GM12878 (cell line): Measurements from ENCODE around the gene RNF220. TPM values are rescaled to one million over a fixed set of nuclear protein-coding genes. Genes with fewer than 3 reads are reported as not detected.

Experiments
- ATAC-seq: fragments of 200-7000 bp; cut with Tn5 transposase; 3 replicates; pipeline ENCODE4 v1.9.1; 2020; ENCODE audit warnings: mild to moderate bottlenecking, moderate library complexity
- BruUV-seq: library from RNA; stranded (reverse); fragments of 400-500 nt; replicated peaks from 2 replicates; lab custom pipeline; 2021; lab: Mats Ljungman, UMichigan
- CTCF ChIA-PET: fragments of 300-600 bp; sonication (Branson Sonifier 250); formaldehyde crosslinking; extraction: SDS; loops from one replicate; lab custom pipeline; 2021; ENCODE audit warnings: inconsistent platforms; lab: Yijun Ruan, JAX
- POLR2A ChIA-PET: fragments of 350-600 bp; formaldehyde crosslinking; extraction: SDS; loops from one replicate; lab custom pipeline; 2021; ENCODE audit warnings: inconsistent platforms; lab: Charles Lee
- RAD21 ChIA-PET: fragments of 300-600 bp; sonication (Branson Sonifier 250); formaldehyde crosslinking; loops from one replicate; lab custom pipeline; 2023; ENCODE audit warnings: antibody characterized with exemption; ENCODE audit not compliant: unreplicated experiment; lab: Charles Lee
- SMC1A ChIA-PET: fragments of 300-600 bp; sonication (Branson Sonifier 250); formaldehyde crosslinking; loops from one replicate; lab custom pipeline; 2023; ENCODE audit not compliant: unreplicated experiment, uncharacterized antibody; lab: Charles Lee
- DNase-seq: peaks from one replicate; pipeline ENCODE4 v3.0.0-alpha.2; 2011; ENCODE audit warnings: low read depth, low spot score
- FAIRE-seq: peaks from 3 replicates; lab custom pipeline; 2011; peaks lifted over from hg19 to GRCh38; lab: Jason Lieb, UNC
- H2AFZ ChIP-seq: 2 replicates; pipeline ENCODE4 v1.6.0; 2011; ENCODE audit warnings: low read depth, low read length, control low read depth; ENCODE audit not compliant: control insufficient read depth
- H3K27ac ChIP-seq: 2 replicates; pipeline ENCODE4 v1.5.1; 2011; ENCODE audit warnings: control low read depth; ENCODE audit not compliant: control insufficient read depth, insufficient read depth
- H3K27me3 ChIP-seq, 2 experiments: replicated peaks in 1 of 2; 2 replicates each; pipeline versions ENCODE4 v1.6.0 to v1.6.1; 2011; ENCODE audit warnings: low read length in 1 of 2; ENCODE audit not compliant: control insufficient read depth in 2 of 2, insufficient read depth in 2 of 2
- H3K36me3 ChIP-seq, 2 experiments: 2 replicates each; pipeline ENCODE4 v1.5.1; 2011; ENCODE audit warnings: low read length in 1 of 2; ENCODE audit not compliant: control insufficient read depth in 2 of 2, insufficient read depth in 2 of 2
- H3K4me1 ChIP-seq: 2 replicates; pipeline ENCODE4 v1.6.1; 2011; ENCODE audit warnings: mild to moderate bottlenecking, low read length, moderate library complexity, mixed read lengths; ENCODE audit not compliant: control insufficient read depth, insufficient read depth
- H3K4me2 ChIP-seq: 2 replicates; pipeline ENCODE4 v1.6.0; 2011; ENCODE audit warnings: control low read depth; ENCODE audit not compliant: control insufficient read depth, insufficient read depth
- H3K4me3 ChIP-seq: fragments of 200-600 bp; sonication (generic); 2 replicates; pipeline ENCODE4 v1.5.1; 2016
- H3K79me2 ChIP-seq: 2 replicates; pipeline ENCODE4 v1.6.0; 2011; ENCODE audit warnings: low read length; ENCODE audit not compliant: control insufficient read depth, insufficient read depth
- H3K9ac ChIP-seq: 2 replicates; pipeline ENCODE4 v1.8.0; 2011; ENCODE audit warnings: low read length, control low read depth, mixed read lengths; ENCODE audit not compliant: control insufficient read depth, insufficient read depth
- H3K9me3 ChIP-seq: replicated peaks from 3 replicates; pipeline ENCODE4 v1.5.1; 2011; ENCODE audit warnings: mild to moderate bottlenecking, low read length; ENCODE audit not compliant: control insufficient read depth, insufficient read depth
- H4K20me1 ChIP-seq: 2 replicates; pipeline ENCODE4 v1.6.0; 2011; ENCODE audit not compliant: control insufficient read depth, insufficient read depth
- FOXK2 ChIP-seq: fragments of 450-650 bp; IDR thresholded peaks from 2 replicates; pipeline ENCODE4 v1.6.1; 2017; ENCODE audit warnings: mild to moderate bottlenecking, moderate library complexity
- GABPA ChIP-seq: IDR thresholded peaks from 2 replicates; pipeline ENCODE4 v1.6.1; 2014; ENCODE audit warnings: antibody characterized with exemption, low read depth, mild to moderate bottlenecking, inconsistent platforms
- HCFC1 ChIP-seq: fragments of 150-350 bp; IDR thresholded peaks from 2 replicates; pipeline ENCODE4 v1.6.1; 2014; ENCODE audit warnings: low read length
- IRF3 ChIP-seq: fragments of 450-650 bp; IDR thresholded peaks from 2 replicates; pipeline ENCODE4 v1.6.1; 2014; ENCODE audit warnings: mild to moderate bottlenecking
- LARP7 ChIP-seq: fragments of 450-650 bp; IDR thresholded peaks from 2 replicates; pipeline ENCODE4 v1.6.1; 2017; ENCODE audit warnings: mild to moderate bottlenecking
- PML ChIP-seq: IDR thresholded peaks from 2 replicates; pipeline ENCODE4 v1.6.1; 2012; ENCODE audit warnings: low read length, inconsistent platforms
- RAD21 ChIP-seq: IDR thresholded peaks from 2 replicates; pipeline ENCODE4 v1.6.1; 2011; ENCODE audit warnings: mild to moderate bottlenecking, low read depth, low read length, moderate library complexity; ENCODE audit not compliant: insufficient read depth
- RB1 ChIP-seq: fragments of 450-650 bp; formaldehyde crosslinking; IDR thresholded peaks from 2 replicates; pipeline ENCODE4 v1.6.1; 2017; ENCODE audit warnings: mild to moderate bottlenecking, borderline replicate concordance
- RCOR1 ChIP-seq: conservative IDR thresholded peaks from 2 replicates; pipeline ENCODE4 v1.6.1; 2012; ENCODE audit warnings: low read depth, low read length, improper control_type of control experiment
- TARDBP ChIP-seq: IDR thresholded peaks from 2 replicates; pipeline ENCODE4 v1.6.1; 2016; ENCODE audit warnings: borderline replicate concordance
- ZBTB11 ChIP-seq: fragments of 450-650 bp; formaldehyde crosslinking; IDR thresholded peaks from 2 replicates; pipeline ENCODE4 v1.5.0; 2022; ENCODE audit warnings: mild to moderate bottlenecking, missing genetic modification characterization
- ZNF217 ChIP-seq: fragments of 450-650 bp; IDR thresholded peaks from 2 replicates; pipeline ENCODE4 v1.6.1; 2017; ENCODE audit warnings: antibody characterized with exemption, mild to moderate bottlenecking
- WGBS: methylation state at CpG from one replicate; pipeline ENCODE4 v1.1.6; 2016; ENCODE audit warnings: low lambda C conversion rate; ENCODE audit not compliant: insufficient replicate concordance, insufficient coverage; ENCODE audit errors: missing lambda C conversion rate; 5-methylcytosine and 5-hydroxymethylcytosine counted together
- in situ Hi-C: fragments of 300-500 bp; cut with MboI; formaldehyde crosslinking; loops from 9 replicates; pipeline ENCODE4 v1.14.3; 2018; ENCODE audit warnings: mixed read lengths
- intact Hi-C: fragments of 100-400 bp; cut with micrococcal nuclease; formaldehyde crosslinking; loops from one replicate; pipeline ENCODE4 v1.14.2; 2022; ENCODE audit not compliant: unreplicated experiment
- polyA plus RNA-seq, 11 experiments: library from polyadenylated mRNA; depleted of rRNA in 4 of 11; unstranded in 6 of 11; stranded (reverse) in 5 of 11; fragments of >200 nt; fragmentation: Nextera tagmentation in 4 of 11; fragmentation: Illumina TruSeq in 1 of 11; extraction: Ambion mirVana in 4 of 11; extraction: Trizol in 1 of 11; gene quantifications; 1 replicate in 1 of 11; 2 replicates in 10 of 11; pipeline versions ENCODE4 v1.2.1 to v1.2.3, GENCODE V29; 2011 to 2016; ENCODE audit warnings: inconsistent platforms in 2 of 11, missing spikeins in 2 of 11, low read depth in 1 of 11
- total RNA-seq, 4 experiments: library from RNA; depleted of rRNA in 3 of 4; stranded (reverse); fragments of >200 nt in 3 of 4; fragmentation: Illumina TruSeq in 1 of 4; extraction: Trizol in 1 of 4; gene quantifications; 2 replicates each; pipeline versions ENCODE4 v1.2.1 to v1.2.3, GENCODE V29; 2013 to 2021

Gene RNF220
- total and polyA plus RNA-seq, 10 of the 15 experiments (the other 5 are each of a cell fraction or from before 2014, with no cell fraction given), result 4.6 to 84.1 (median 53.7) TPM

- TF ChIP-seq LARP7 (no peak), RCOR1 (no peak)
These were observed 160.2 kb downstream of the RNF220 start (continued) for GRCh38 chr1:44565259-44565750.

- Histone ChIP-seq H4K20me1 (no peaks in the 10 kb centered on the region), H3K4me1 (no peaks in the 10 kb centered on the region)
- RAD21 ChIA-PET, result no interaction called here
- intact Hi-C loops, result no loop called here
- no peak for DNase-seq
- TF ChIP-seq GABPA (no peak), RB1 (no peak), ZBTB11 (CRISPR knock-in tag) (no peak), ZNF217 (no peak), HCFC1 (no peak), IRF3 (no peak), TARDBP (no peak), PML (no peak), FOXK2 (no peak), RAD21 (no peak)
- TF ChIP-seq, all 136 proteins: peak for 0
- no peak for FAIRE-seq
- in situ Hi-C loops, result no loop called here
- SMC1A ChIA-PET, result no interaction called here
- Histone ChIP-seq H3K4me3 (no peak overlapping the region), H3K4me2 (no peak overlapping the region), H3K9ac (no peak overlapping the region), H3K36me3 (no peaks in the 10 kb centered on the region), H2AFZ (no peak overlapping the region), H3K79me2 (no peaks in the 10 kb centered on the region), H3K27me3 (peaks cover 3 to 5% of the 10 kb centered on the region in 2 experiments; a peak in 2 of 4 replicates), H3K9me3 (no peaks in the 10 kb centered on the region), H3K27ac (no peak overlapping the region)
- ATAC-seq, result no peak
- BruUV-seq, result no TSS peak
- POLR2A ChIA-PET, result no interaction called here
- 42% methylated on average over 6 of the region's 6 CpGs for WGBS
- CTCF ChIA-PET, result no interaction called here
These were observed 160.8 kb downstream of the RNF220 start for GRCh38 chr1:44565833-44566232.
